SK-N-SH (cell line): ENCODE measurements around the gene DAGLA. TPM values are rescaled to one million over a fixed set of nuclear protein-coding genes. Genes with fewer than 3 reads are reported as not detected.

Source experiments
- CTCF ChIA-PET: fragments of 300-600, 350-600 bp; formaldehyde crosslinking; extraction: SDS; loops from one replicate; lab custom pipeline; 2021; lab: Yijun Ruan, JAX
- POLR2A ChIA-PET: fragments of 350-600 bp; sonication (Branson Sonifier 250); formaldehyde crosslinking; extraction: SDS; loops from one replicate; lab custom pipeline; 2020; ENCODE audit warnings: antibody characterized with exemption, inconsistent platforms; lab: Yijun Ruan, JAX
- DNase-seq: peaks from one replicate; pipeline ENCODE4 v3.0.0; 2012
- H2AFZ ChIP-seq: fragments of 200-600 bp; sonication (generic); 2 replicates; pipeline ENCODE4 v1.8.1; 2016; ENCODE audit warnings: antibody characterized with exemption, mild to moderate bottlenecking, low read depth
- H3F3A ChIP-seq: fragments of 200-600 bp; sonication (generic); replicated peaks from 2 replicates; pipeline ENCODE3; 2016; ENCODE audit warnings: antibody characterized with exemption, mild to moderate bottlenecking; ENCODE audit not compliant: insufficient read depth
- H3K27ac ChIP-seq, 2 experiments: fragments of 200-500 bp in 1 of 2; fragments of 200-600 bp in 1 of 2; sonication (Bioruptor generic) in 1 of 2; sonication (generic), shearing (Covaris generic) in 1 of 2; 2 replicates each; pipeline versions ENCODE4 v1.5.1 to v1.6.1; 2014 to 2016; ENCODE audit warnings: low read depth in 2 of 2, inconsistent platforms in 1 of 2, low read length in 1 of 2, mild to moderate bottlenecking in 1 of 2, mixed read lengths in 1 of 2
- H3K27me3 ChIP-seq: fragments of 200-600 bp; sonication (generic), shearing (Covaris generic); 2 replicates; pipeline ENCODE4 v1.6.1; 2016; ENCODE audit warnings: mixed run types; ENCODE audit not compliant: insufficient read depth
- H3K36me3 ChIP-seq, 2 experiments: fragments of 200-500 bp in 1 of 2; fragments of 200-600 bp in 1 of 2; sonication (Bioruptor generic) in 1 of 2; sonication (generic) in 1 of 2; replicated peaks in 1 of 2; 2 replicates each; pipeline versions ENCODE3 to v1.5.1; 2014 to 2016; ENCODE audit warnings: low read length in 1 of 2, mild to moderate bottlenecking in 1 of 2; ENCODE audit not compliant: insufficient read depth in 2 of 2, control insufficient read depth in 1 of 2
- H3K4me1 ChIP-seq, 2 experiments: fragments of 200-500 bp in 1 of 2; fragments of 200-600 bp in 1 of 2; sonication (Bioruptor generic) in 1 of 2; sonication (generic), shearing (Covaris generic) in 1 of 2; 2 replicates each; pipeline versions ENCODE4 v1.5.1 to v1.6.1; 2014 to 2016; ENCODE audit warnings: low read depth in 1 of 2, low read length in 1 of 2, mixed run types in 1 of 2; ENCODE audit not compliant: insufficient read depth in 2 of 2, control insufficient read depth in 1 of 2
- H3K4me2 ChIP-seq: fragments of 200-600 bp; sonication (generic), shearing (Covaris generic); 2 replicates; pipeline ENCODE4 v1.6.1; 2017; ENCODE audit warnings: mixed run types
- H3K4me3 ChIP-seq, 2 experiments: fragments of 200-500 bp in 1 of 2; fragments of 200-600 bp in 1 of 2; sonication (Bioruptor generic) in 1 of 2; sonication (generic), shearing (Covaris generic) in 1 of 2; 2 replicates each; pipeline versions ENCODE4 v1.5.1 to v1.8.1; 2014 to 2016; ENCODE audit warnings: low read depth in 2 of 2, inconsistent platforms in 1 of 2, low read length in 1 of 2, mild to moderate bottlenecking in 1 of 2, mixed read lengths in 1 of 2, moderate library complexity in 1 of 2
- H3K79me2 ChIP-seq: fragments of 200-600 bp; sonication (generic); 2 replicates; pipeline ENCODE4 v1.8.1; 2017; ENCODE audit warnings: mild to moderate bottlenecking; ENCODE audit not compliant: insufficient read depth
- H3K9ac ChIP-seq: fragments of 200-600 bp; sonication (generic); 2 replicates; pipeline ENCODE4 v1.6.1; 2017; ENCODE audit warnings: mixed run types
- H3K9me2 ChIP-seq: fragments of 200-600 bp; sonication (generic); 2 replicates; pipeline ENCODE4 v1.6.1; 2017; ENCODE audit warnings: mixed run types
- H3K9me3 ChIP-seq: fragments of 200-600 bp; sonication (generic); 2 replicates; pipeline ENCODE4 v1.6.1; 2017; ENCODE audit warnings: mixed run types, mild to moderate bottlenecking, moderate library complexity
- H4K20me1 ChIP-seq: fragments of 200-600 bp; sonication (generic); 2 replicates; pipeline ENCODE4 v1.6.1; 2017; ENCODE audit warnings: mild to moderate bottlenecking, mixed run types; ENCODE audit not compliant: insufficient read depth
- CHD2 ChIP-seq: fragments of 150-350 bp; IDR thresholded peaks from 2 replicates; pipeline ENCODE4 v1.6.1; 2018; ENCODE audit warnings: low read length; ENCODE audit not compliant: partially characterized antibody
- CTCF ChIP-seq: fragments of 200-600 bp; sonication (generic); IDR thresholded peaks from 2 replicates; pipeline ENCODE4 v1.6.1; 2017; ENCODE audit warnings: antibody characterized with exemption, mild to moderate bottlenecking, moderate library complexity
- ELF1 ChIP-seq: IDR thresholded peaks from 2 replicates; pipeline ENCODE4 v1.4.0; 2012
- EP300 ChIP-seq, 2 experiments: IDR thresholded peaks; 2 replicates each; pipeline versions ENCODE4 v1.4.0 to v1.6.1; 2012; ENCODE audit warnings: borderline replicate concordance in 1 of 2, low read depth in 1 of 2, low read length in 1 of 2
- FOXJ3 ChIP-seq: sonication (generic); formaldehyde crosslinking; IDR thresholded peaks from 2 replicates; pipeline ENCODE4 v1.5.1; 2020; ENCODE audit warnings: mild to moderate bottlenecking, missing genetic modification reagents
- FOXM1 ChIP-seq: IDR thresholded peaks from 2 replicates; pipeline ENCODE4 v1.4.0; 2012; ENCODE audit warnings: low read depth, mild to moderate bottlenecking
- GATA2 ChIP-seq: sonication (generic); formaldehyde crosslinking; IDR thresholded peaks from 2 replicates; pipeline ENCODE4 v1.5.0; 2020; ENCODE audit warnings: mild to moderate bottlenecking, missing genetic modification reagents
- MXI1 ChIP-seq: IDR thresholded peaks from 2 replicates; pipeline ENCODE4 v1.6.1; 2012; ENCODE audit warnings: mild to moderate bottlenecking, low read depth, low read length, improper control_type of control experiment
- NFIC ChIP-seq: IDR thresholded peaks from 2 replicates; pipeline ENCODE4 v1.4.0; 2012; ENCODE audit warnings: borderline replicate concordance
- POLR2AphosphoS5 ChIP-seq: IDR thresholded peaks from 2 replicates; pipeline ENCODE4 v1.6.1; 2012; ENCODE audit warnings: low read depth, low read length
- REST ChIP-seq: IDR thresholded peaks from 2 replicates; pipeline ENCODE4 v1.6.1; 2012; ENCODE audit warnings: mild to moderate bottlenecking, low read depth, low read length, moderate library complexity
- RFX5 ChIP-seq: IDR thresholded peaks from 2 replicates; pipeline ENCODE4 v1.6.1; 2012; ENCODE audit warnings: mild to moderate bottlenecking, improper control_type of control experiment, low read length
- RXRA ChIP-seq: IDR thresholded peaks from 2 replicates; pipeline ENCODE4 v1.4.0; 2012; ENCODE audit warnings: low read depth, mild to moderate bottlenecking, borderline replicate concordance
- SIN3A ChIP-seq: IDR thresholded peaks from 2 replicates; pipeline ENCODE4 v1.6.1; 2012; ENCODE audit warnings: low read depth, mild to moderate bottlenecking, low read length, moderate library complexity, borderline replicate concordance
- ZBTB33 ChIP-seq: IDR thresholded peaks from 2 replicates; pipeline ENCODE4 v1.4.0; 2012; ENCODE audit warnings: low read depth, borderline replicate concordance
- WGBS: methylation state at CpG from one replicate; pipeline ENCODE4 v1.1.6; 2017; ENCODE audit warnings: low lambda C conversion rate; 5-methylcytosine and 5-hydroxymethylcytosine counted together
- polyA plus RNA-seq, 3 experiments: library from polyadenylated mRNA; depleted of rRNA; stranded (reverse); fragments of >200 nt; gene quantifications; 2 replicates each; pipeline ENCODE4 v1.2.3, GENCODE V29; 2012

DAGLA gene
- polyA plus RNA-seq, 1 of the 3 experiments (the other 2 are of a cell fraction), result 3.3 TPM

DNA sequence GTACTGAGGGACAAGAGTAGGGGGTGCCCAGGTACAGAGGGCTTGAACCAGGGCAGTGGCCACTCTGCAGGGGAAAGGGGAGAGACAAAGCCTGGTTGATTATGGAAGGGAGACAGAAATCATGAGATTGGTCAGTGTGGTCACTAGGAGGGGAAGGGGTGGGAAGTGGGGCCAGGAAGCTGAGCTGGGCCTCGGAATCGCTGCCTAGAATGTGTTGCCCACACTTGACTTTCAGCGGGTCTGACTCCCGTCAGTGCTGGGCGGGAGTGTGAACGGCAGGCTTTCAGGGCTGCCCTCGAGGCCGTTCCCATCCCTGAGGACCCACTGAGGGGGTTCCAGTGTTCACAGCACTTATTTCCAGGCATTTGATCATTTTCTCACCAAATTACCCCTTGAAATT, 5.9 kb downstream of the DAGLA start:
- no peaks in the 10 kb centered on the region for H3K36me3 ChIP-seq
- no peak overlapping the region for H2AFZ ChIP-seq
- H3K79me2 ChIP-seq, result no peaks in the 10 kb centered on the region
- no peak for TF ChIP-seq NFIC
- TF ChIP-seq FOXM1, result no peak
- no peak for TF ChIP-seq CTCF
- no peak for TF ChIP-seq FOXJ3 (CRISPR knock-in tag)
- TF ChIP-seq ELF1, result no peak
- no peak for TF ChIP-seq MXI1
- no peak for DNase-seq
- WGBS, result 79% methylated on average over 7 of the region's 8 CpGs
- peaks cover 0 to 11% of the 10 kb centered on the region in 2 experiments; a peak in 1 of 4 replicates for H3K4me1 ChIP-seq
- H3K27ac ChIP-seq, result no peak overlapping the region
- no peak overlapping the region for H3K9ac ChIP-seq
- no peaks in the 10 kb centered on the region for H3K9me2 ChIP-seq
- no peaks in the 10 kb centered on the region for H4K20me1 ChIP-seq
- no peaks in the 10 kb centered on the region for H3K27me3 ChIP-seq
- no peak overlapping the region for H3K4me3 ChIP-seq
- ChIA-PET CTCF (interaction anchor here (1.2 kb wide), 1 partner anchor 18 kb away, joined by 3 read pairs; no protein-coding TSS in a partner anchor), POLR2A (no interaction called here)
- no peak overlapping the region for H3K4me2 ChIP-seq
- no peaks in the 10 kb centered on the region for H3F3A ChIP-seq
- no peaks in the 10 kb centered on the region for H3K9me3 ChIP-seq

- no peaks in the 10 kb centered on the region for H3K9me3 ChIP-seq
- no peak for DNase-seq
- H3K27ac ChIP-seq, result no peak overlapping the region
- TF ChIP-seq EP300 (IDR thresholded peaks at IDR 0.05; ENCODE audit: borderline replicate concordance in 1 of 2, low read depth in 1 of 2, low read length in 1 of 2), result no peak
- no peak for TF ChIP-seq FOXM1
- TF ChIP-seq GATA2 (CRISPR knock-in tag), result no peak
- TF ChIP-seq ZBTB33, result no peak
- no peak for TF ChIP-seq REST
- no peak for TF ChIP-seq POLR2AphosphoS5
- no peak for TF ChIP-seq CHD2
- TF ChIP-seq RXRA, result no peak
- TF ChIP-seq RFX5, result no peak
- no peak for TF ChIP-seq SIN3A
- TF ChIP-seq, all 33 proteins: peak for 0
- Histone ChIP-seq H3K4me1 (peaks cover 0 to 10% of the 10 kb centered on the region in 2 experiments; a peak in 1 of 4 replicates), H4K20me1 (no peaks in the 10 kb centered on the region), H3K36me3 (no peaks in the 10 kb centered on the region), H3K4me2 (no peak overlapping the region), H3K9ac (no peak overlapping the region), H3F3A (no peaks in the 10 kb centered on the region), H3K4me3 (no peak overlapping the region), H3K9me2 (no peaks in the 10 kb centered on the region), H2AFZ (no peak overlapping the region), H3K79me2 (no peaks in the 10 kb centered on the region), H3K27me3 (no peaks in the 10 kb centered on the region)
- 85% methylated on average over 8 of the region's 8 CpGs for WGBS
- ChIA-PET POLR2A (no interaction called here), CTCF (interaction anchor here (1.2 kb wide), 1 partner anchor 18 kb away, joined by 3 read pairs; no protein-coding TSS in a partner anchor)
Measured at GRCh38 chr11:61686469-61686868, 6.3 kb downstream of the DAGLA start.
